A549 (cell line): ENCODE results near the gene CCDC127.

Experiments
- CHD4 ChIP-seq: fragments of 200-600 bp; sonication (generic); IDR thresholded peaks from 2 replicates; pipeline ENCODE4 v1.6.1; 2016; ENCODE audit warnings: antibody characterized with exemption, mild to moderate bottlenecking, borderline replicate concordance
- EHF ChIP-seq: fragments of 250-450 bp; sonication (Bioruptor Pico); IDR thresholded peaks from 2 replicates; pipeline ENCODE4 v1.5.0; 2020; ENCODE audit warnings: mild to moderate bottlenecking
- EHMT2 ChIP-seq: fragments of 200-600 bp; sonication (generic); IDR thresholded peaks from 2 replicates; pipeline ENCODE4 v1.6.1; 2016; ENCODE audit warnings: antibody characterized with exemption, low read depth, mild to moderate bottlenecking, moderate library complexity
- JUNB ChIP-seq: fragments of >200 bp; sonication (Bioruptor Twin); formaldehyde crosslinking; IDR thresholded peaks from 2 replicates; pipeline ENCODE4 v1.6.1; 2016
- RFX5 ChIP-seq: fragments of 450-650 bp; IDR thresholded peaks from 2 replicates; pipeline ENCODE4 v1.7.1; 2014; ENCODE audit warnings: antibody characterized with exemption, mild to moderate bottlenecking, moderate library complexity
- TF ChIP-seq, protein P1 (sequence below): fragments of 200-600 bp; sonication (generic); IDR thresholded peaks from 2 replicates; pipeline ENCODE4 v1.6.1; 2016; ENCODE audit warnings: antibody characterized with exemption, mild to moderate bottlenecking, moderate library complexity
- TF ChIP-seq, protein P2 (sequence below): fragments of >200 bp; sonication (Bioruptor Twin); formaldehyde crosslinking; IDR thresholded peaks from 3 replicates; pipeline ENCODE4 v1.5.1; 2016

DNA sequence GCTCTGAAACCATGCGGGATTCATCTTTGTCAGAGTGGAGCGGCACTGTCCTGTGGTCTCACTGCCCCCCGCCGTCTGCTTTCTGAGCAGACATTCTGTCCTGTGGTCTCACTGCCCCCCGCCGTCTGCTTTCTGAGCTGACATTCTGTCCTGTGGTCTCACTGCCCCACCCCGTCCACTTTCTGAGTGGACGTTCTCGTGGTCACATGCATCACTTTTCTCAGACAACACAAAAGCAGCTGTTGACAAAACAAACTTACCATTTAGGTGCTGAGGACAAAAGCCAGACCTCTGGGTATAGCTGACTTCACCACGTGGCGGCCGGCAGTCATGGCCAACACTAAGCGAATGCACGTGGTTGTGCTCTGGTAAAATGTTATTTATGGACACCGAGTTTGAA lies 23.9 kb downstream of the CCDC127 start:
- no peak for TF ChIP-seq CHD4
- TF ChIP-seq, protein P1, sequence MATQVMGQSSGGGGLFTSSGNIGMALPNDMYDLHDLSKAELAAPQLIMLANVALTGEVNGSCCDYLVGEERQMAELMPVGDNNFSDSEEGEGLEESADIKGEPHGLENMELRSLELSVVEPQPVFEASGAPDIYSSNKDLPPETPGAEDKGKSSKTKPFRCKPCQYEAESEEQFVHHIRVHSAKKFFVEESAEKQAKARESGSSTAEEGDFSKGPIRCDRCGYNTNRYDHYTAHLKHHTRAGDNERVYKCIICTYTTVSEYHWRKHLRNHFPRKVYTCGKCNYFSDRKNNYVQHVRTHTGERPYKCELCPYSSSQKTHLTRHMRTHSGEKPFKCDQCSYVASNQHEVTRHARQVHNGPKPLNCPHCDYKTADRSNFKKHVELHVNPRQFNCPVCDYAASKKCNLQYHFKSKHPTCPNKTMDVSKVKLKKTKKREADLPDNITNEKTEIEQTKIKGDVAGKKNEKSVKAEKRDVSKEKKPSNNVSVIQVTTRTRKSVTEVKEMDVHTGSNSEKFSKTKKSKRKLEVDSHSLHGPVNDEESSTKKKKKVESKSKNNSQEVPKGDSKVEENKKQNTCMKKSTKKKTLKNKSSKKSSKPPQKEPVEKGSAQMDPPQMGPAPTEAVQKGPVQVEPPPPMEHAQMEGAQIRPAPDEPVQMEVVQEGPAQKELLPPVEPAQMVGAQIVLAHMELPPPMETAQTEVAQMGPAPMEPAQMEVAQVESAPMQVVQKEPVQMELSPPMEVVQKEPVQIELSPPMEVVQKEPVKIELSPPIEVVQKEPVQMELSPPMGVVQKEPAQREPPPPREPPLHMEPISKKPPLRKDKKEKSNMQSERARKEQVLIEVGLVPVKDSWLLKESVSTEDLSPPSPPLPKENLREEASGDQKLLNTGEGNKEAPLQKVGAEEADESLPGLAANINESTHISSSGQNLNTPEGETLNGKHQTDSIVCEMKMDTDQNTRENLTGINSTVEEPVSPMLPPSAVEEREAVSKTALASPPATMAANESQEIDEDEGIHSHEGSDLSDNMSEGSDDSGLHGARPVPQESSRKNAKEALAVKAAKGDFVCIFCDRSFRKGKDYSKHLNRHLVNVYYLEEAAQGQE: no peak
- no peak for TF ChIP-seq EHMT2
- no peak for TF ChIP-seq JUNB
- TF ChIP-seq, protein P2, sequence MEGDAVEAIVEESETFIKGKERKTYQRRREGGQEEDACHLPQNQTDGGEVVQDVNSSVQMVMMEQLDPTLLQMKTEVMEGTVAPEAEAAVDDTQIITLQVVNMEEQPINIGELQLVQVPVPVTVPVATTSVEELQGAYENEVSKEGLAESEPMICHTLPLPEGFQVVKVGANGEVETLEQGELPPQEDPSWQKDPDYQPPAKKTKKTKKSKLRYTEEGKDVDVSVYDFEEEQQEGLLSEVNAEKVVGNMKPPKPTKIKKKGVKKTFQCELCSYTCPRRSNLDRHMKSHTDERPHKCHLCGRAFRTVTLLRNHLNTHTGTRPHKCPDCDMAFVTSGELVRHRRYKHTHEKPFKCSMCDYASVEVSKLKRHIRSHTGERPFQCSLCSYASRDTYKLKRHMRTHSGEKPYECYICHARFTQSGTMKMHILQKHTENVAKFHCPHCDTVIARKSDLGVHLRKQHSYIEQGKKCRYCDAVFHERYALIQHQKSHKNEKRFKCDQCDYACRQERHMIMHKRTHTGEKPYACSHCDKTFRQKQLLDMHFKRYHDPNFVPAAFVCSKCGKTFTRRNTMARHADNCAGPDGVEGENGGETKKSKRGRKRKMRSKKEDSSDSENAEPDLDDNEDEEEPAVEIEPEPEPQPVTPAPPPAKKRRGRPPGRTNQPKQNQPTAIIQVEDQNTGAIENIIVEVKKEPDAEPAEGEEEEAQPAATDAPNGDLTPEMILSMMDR: no peak
- TF ChIP-seq EHF (CRISPR knock-in tag): no peak
- no peak for TF ChIP-seq RFX5
